Gastrocnemius medialis (tissue), 4 donors: ENCODE data around the gene PYM1.

ENCODE experiments used
- CTCF ChIP-seq, 5 experiments: fragments of 450-650 bp in 3 of 5; fragments of 200-600 bp in 2 of 5; sonication (generic) in 2 of 5; IDR thresholded peaks in 4 of 5; conservative IDR thresholded peaks in 1 of 5; 1 replicate in 4 of 5; 2 replicates in 1 of 5; pipeline ENCODE4 v1.5.1; 2016 to 2019; ENCODE audit warnings: antibody characterized with exemption in 5 of 5, mild to moderate bottlenecking in 3 of 5, moderate library complexity in 3 of 5
- POLR2A ChIP-seq, 2 donors: fragments of 450-650 bp; IDR thresholded peaks; one replicate each; pipeline ENCODE4 v1.6.1; 2017; ENCODE audit warnings: antibody characterized with exemption in 2 of 2, mild to moderate bottlenecking in 2 of 2, moderate library complexity in 2 of 2

- no peak for TF ChIP-seq CTCF (IDR thresholded peaks at IDR 0.05 in 4 of 5, conservative IDR thresholded peaks at IDR 0.05 in 1 of 5)
- TF ChIP-seq POLR2A (IDR thresholded peaks at IDR 0.05), result no peak
Observed at GRCh38 chr12:55955344-55955743, 27.6 kb upstream of the PYM1 start.
